Stimulated activated CD4-positive, alpha-beta T cell treated with anti-CD3 and anti-CD28 coated beads, Interleukin-1b, Interleukin-23, amount 100 ng/mL, for 24 hours (primary cell): ENCODE data around the gene PALM2AKAP2.
A peak's percentile ranks its signal among the peaks of the same experiment; 100 is the strongest.
"Not testable (repeated sequence)": the region's sequence is repeated elsewhere in the genome, so short reads cannot be mapped to it uniquely, and the experiment has no call there.

Experiments used
- DNase-seq, 4 experiments: peaks; one replicate each; pipeline ENCODE4 v3.0.0-alpha.2; 2020; ENCODE audit warnings: low read depth in 4 of 4, low spot score in 1 of 4

Gene PALM2AKAP2

GRCh38 chr9:109802491-109802890 is 22.5 kb downstream of the PALM2AKAP2 start:
- no peak for DNase-seq

- DNase-seq, result no peak
Measured at GRCh38 chr9:109805050-109805449, 25.1 kb downstream of the PALM2AKAP2 start.

GRCh38 chr9:109806506-109807115 is 26.6 kb downstream of the PALM2AKAP2 start:
- no peak for DNase-seq

- DNase-seq, result no peak
Measured at GRCh38 chr9:109811876-109812275, 31.9 kb downstream of the PALM2AKAP2 start.

- DNase-seq, result no peak
Measured at GRCh38 chr9:109812331-109812730, 32.3 kb downstream of the PALM2AKAP2 start.

GRCh38 chr9:109812818-109813281 is 32.9 kb downstream of the PALM2AKAP2 start:
- no peak for DNase-seq

- DNase-seq, result no peak
Measured at GRCh38 chr9:109813303-109813702, 33.3 kb downstream of the PALM2AKAP2 start.

GRCh38 chr9:109813829-109814228 is 33.8 kb downstream of the PALM2AKAP2 start:
- DNase-seq, result no peak

GRCh38 chr9:109815366-109815947 is 35.5 kb downstream of the PALM2AKAP2 start:
- no peak for DNase-seq

GRCh38 chr9:109816490-109816889 is 36.5 kb downstream of the PALM2AKAP2 start:
- DNase-seq, result no peak

GRCh38 chr9:109817146-109817845 is 37.3 kb downstream of the PALM2AKAP2 start:
- DNase-seq, result no peak

- peak in 3 of 4 experiments; percentile 5 to 9 (median 8) for DNase-seq
Measured at GRCh38 chr9:109817846-109818472, 38.0 kb downstream of the PALM2AKAP2 start.

GRCh38 chr9:109821711-109822110 is 41.7 kb downstream of the PALM2AKAP2 start:
- DNase-seq, result no peak

- DNase-seq, result not testable (repeated sequence)
Measured at GRCh38 chr9:109825383-109825782, 45.4 kb downstream of the PALM2AKAP2 start.

- no peak for DNase-seq
Measured at GRCh38 chr9:109826559-109826958, 46.6 kb downstream of the PALM2AKAP2 start.

- DNase-seq, result no peak
Measured at GRCh38 chr9:109828254-109828653, 48.3 kb downstream of the PALM2AKAP2 start.
